HEK293 (cell line): Measurements from ENCODE around the gene CLPSL1.

ENCODE experiments used
- CTCF ChIA-PET: fragments of 350-600 bp; formaldehyde crosslinking; extraction: SDS; loops from one replicate; lab custom pipeline; 2021; ENCODE audit warnings: antibody characterized with exemption; lab: Yijun Ruan, JAX
- POLR2A ChIA-PET: fragments of 300-600 bp; formaldehyde crosslinking; extraction: SDS; loops from one replicate; lab custom pipeline; 2020; ENCODE audit warnings: antibody characterized with exemption, inconsistent platforms; lab: Yijun Ruan, JAX
- H3K27ac ChIP-seq: fragments of 200-500 bp; sonication (Bioruptor generic); 2 replicates; pipeline ENCODE4 v1.5.1; 2014; ENCODE audit warnings: low read depth, low read length, control low read depth, inconsistent platforms; ENCODE audit errors: extremely low read depth
- H3K36me3 ChIP-seq, 2 experiments: fragments of 200-500 bp in 1 of 2; sonication (Bioruptor generic) in 1 of 2; 1 replicate in 1 of 2; 2 replicates in 1 of 2; pipeline ENCODE4 v1.5.1; 2014 to 2017; ENCODE audit warnings: inconsistent platforms in 2 of 2, low read length in 2 of 2; ENCODE audit not compliant: control insufficient read depth in 2 of 2, insufficient read depth in 1 of 2
- H3K4me1 ChIP-seq: fragments of 200-500 bp; sonication (Bioruptor generic); 2 replicates; pipeline ENCODE4 v1.5.1; 2014; ENCODE audit warnings: mild to moderate bottlenecking, low read length, inconsistent platforms; ENCODE audit not compliant: control insufficient read depth, insufficient read depth
- H3K4me3 ChIP-seq: 2 replicates; pipeline ENCODE4 v1.5.1; 2011; ENCODE audit warnings: low read depth, mild to moderate bottlenecking, control low read depth, low read length, moderate library complexity
- H3K9me3 ChIP-seq: fragments of 200-500 bp; sonication (Bioruptor generic); 2 replicates; pipeline ENCODE4 v1.5.1; 2014; ENCODE audit warnings: low read depth, low read length, inconsistent platforms; ENCODE audit not compliant: control insufficient read depth, insufficient read depth
- EGR2 ChIP-seq: fragments of 450-650 bp; formaldehyde crosslinking; IDR thresholded peaks from 2 replicates; pipeline ENCODE4 v1.5.1; 2016; ENCODE audit warnings: low read depth, missing biosample characterization, missing genetic modification characterization
- HOXC10 ChIP-seq: sonication (generic); formaldehyde crosslinking; IDR thresholded peaks from 2 replicates; pipeline ENCODE4 v1.8.1; 2023; ENCODE audit warnings: mild to moderate bottlenecking, missing genetic modification reagents
- KLF1 ChIP-seq: fragments of 450-650 bp; formaldehyde crosslinking; IDR thresholded peaks from 2 replicates; pipeline ENCODE4 v1.5.1; 2016; ENCODE audit warnings: missing biosample characterization, missing genetic modification characterization
- KLF7 ChIP-seq: fragments of 450-650 bp; formaldehyde crosslinking; IDR thresholded peaks from 2 replicates; pipeline ENCODE4 v1.5.1; 2016; ENCODE audit warnings: missing biosample characterization, missing genetic modification characterization, borderline replicate concordance
- PRDM1 ChIP-seq: fragments of 450-650 bp; formaldehyde crosslinking; IDR thresholded peaks from 2 replicates; pipeline ENCODE4; 2016; ENCODE audit warnings: missing biosample characterization, missing genetic modification characterization
- TCF7L2 ChIP-seq: IDR thresholded peaks from 2 replicates; pipeline ENCODE4 v1.6.1; 2011; ENCODE audit warnings: low read depth, mild to moderate bottlenecking, inconsistent platforms, low read length, moderate library complexity, borderline replicate concordance
- TRIM28 ChIP-seq: IDR thresholded peaks from 2 replicates; pipeline ENCODE4 v1.6.1; 2011; ENCODE audit warnings: low read length, control low read depth, borderline replicate concordance
- ZBTB1 ChIP-seq: fragments of 450-650 bp; formaldehyde crosslinking; IDR thresholded peaks from 2 replicates; pipeline ENCODE4 v1.5.1; 2016; ENCODE audit warnings: missing biosample characterization, missing genetic modification characterization
- ZBTB17 ChIP-seq: fragments of 450-650 bp; formaldehyde crosslinking; IDR thresholded peaks from 2 replicates; pipeline ENCODE4 v1.5.1; 2016; ENCODE audit warnings: missing biosample characterization, missing genetic modification characterization
- ZBTB8A ChIP-seq: fragments of 450-650 bp; formaldehyde crosslinking; IDR thresholded peaks from 2 replicates; pipeline ENCODE4 v1.5.1; 2016; ENCODE audit warnings: missing biosample characterization, missing genetic modification characterization
- ZFHX2 ChIP-seq: fragments of 450-650 bp; formaldehyde crosslinking; conservative IDR thresholded peaks from 2 replicates; pipeline ENCODE4 v1.5.1; 2016; ENCODE audit warnings: missing biosample characterization, missing genetic modification characterization
- ZIC2 ChIP-seq: fragments of 450-650 bp; formaldehyde crosslinking; IDR thresholded peaks from 2 replicates; pipeline ENCODE4 v1.5.1; 2016; ENCODE audit warnings: missing biosample characterization, missing genetic modification characterization
- ZNF157 ChIP-seq: fragments of 450-650 bp; formaldehyde crosslinking; IDR thresholded peaks from 2 replicates; pipeline ENCODE4 v1.5.1; 2016; ENCODE audit warnings: missing biosample characterization, missing genetic modification characterization
- ZNF175 ChIP-seq: fragments of 450-650 bp; formaldehyde crosslinking; IDR thresholded peaks from 2 replicates; pipeline ENCODE4 v1.5.1; 2016; ENCODE audit warnings: missing biosample characterization, missing genetic modification characterization
- ZNF18 ChIP-seq: fragments of 450-650 bp; formaldehyde crosslinking; IDR thresholded peaks from 2 replicates; pipeline ENCODE4 v1.5.1; 2016; ENCODE audit warnings: missing biosample characterization, missing genetic modification characterization
- ZNF184 ChIP-seq: fragments of 450-650 bp; IDR thresholded peaks from 2 replicates; pipeline ENCODE4 v1.5.1; 2018; ENCODE audit warnings: missing biosample characterization, mild to moderate bottlenecking, missing genetic modification characterization
- ZNF19 ChIP-seq: fragments of 450-650 bp; formaldehyde crosslinking; IDR thresholded peaks from 2 replicates; pipeline ENCODE4; 2016; ENCODE audit warnings: missing biosample characterization, missing genetic modification characterization, low read depth
- ZNF2 ChIP-seq: fragments of 450-650 bp; formaldehyde crosslinking; IDR thresholded peaks from 2 replicates; pipeline ENCODE4 v1.5.1; 2016; ENCODE audit warnings: missing biosample characterization, missing genetic modification characterization
- ZNF221 ChIP-seq: fragments of 450-650 bp; formaldehyde crosslinking; IDR thresholded peaks from 2 replicates; pipeline ENCODE4 v1.5.1; 2017; ENCODE audit warnings: missing biosample characterization, missing genetic modification characterization, borderline replicate concordance
- ZNF248 ChIP-seq: fragments of 450-650 bp; formaldehyde crosslinking; IDR thresholded peaks from 2 replicates; pipeline ENCODE4 v1.5.1; 2017; ENCODE audit warnings: missing biosample characterization, missing genetic modification characterization
- ZNF341 ChIP-seq: fragments of 450-650 bp; formaldehyde crosslinking; IDR thresholded peaks from 2 replicates; pipeline ENCODE4; 2016; ENCODE audit warnings: low read depth, missing biosample characterization, missing genetic modification characterization
- ZNF510 ChIP-seq: fragments of 450-650 bp; formaldehyde crosslinking; IDR thresholded peaks from 2 replicates; pipeline ENCODE4 v1.5.1; 2018; ENCODE audit warnings: mild to moderate bottlenecking, missing genetic modification characterization, missing biosample characterization; ENCODE audit not compliant: insufficient replicate concordance
- ZNF555 ChIP-seq: fragments of 450-650 bp; formaldehyde crosslinking; conservative IDR thresholded peaks from 2 replicates; pipeline ENCODE4 v1.5.1; 2017; ENCODE audit warnings: missing biosample characterization, mild to moderate bottlenecking, missing genetic modification characterization, inconsistent platforms
- ZNF585B ChIP-seq: fragments of 450-650 bp; formaldehyde crosslinking; IDR thresholded peaks from 2 replicates; pipeline ENCODE4 v1.5.1; 2016; ENCODE audit warnings: missing biosample characterization, missing genetic modification characterization
- ZNF600 ChIP-seq: fragments of 450-650 bp; formaldehyde crosslinking; IDR thresholded peaks from 2 replicates; pipeline ENCODE4 v1.5.1; 2016; ENCODE audit warnings: missing biosample characterization, missing genetic modification characterization
- ZNF677 ChIP-seq: fragments of 450-650 bp; IDR thresholded peaks from 2 replicates; pipeline ENCODE4 v1.5.0; 2018; ENCODE audit warnings: missing biosample characterization, mild to moderate bottlenecking, missing genetic modification characterization, moderate library complexity
- ZNF791 ChIP-seq: fragments of 450-650 bp; formaldehyde crosslinking; IDR thresholded peaks from 2 replicates; pipeline ENCODE4 v1.5.1; 2016; ENCODE audit warnings: missing biosample characterization, missing genetic modification characterization
- ZNF792 ChIP-seq: fragments of 450-650 bp; formaldehyde crosslinking; IDR thresholded peaks from 2 replicates; pipeline ENCODE4 v1.5.1; 2016; ENCODE audit warnings: missing biosample characterization, missing genetic modification characterization

The CLPSL1 gene

GRCh38 chr6:35786272-35786671 lies 5.5 kb downstream of the CLPSL1 start (continued):
- no peak for TF ChIP-seq ZNF18 (tag by site-specific recombination)
- TF ChIP-seq ZNF600 (tag by site-specific recombination), result no peak
- no peak for TF ChIP-seq ZNF248
- TF ChIP-seq ZBTB8A, result no peak
- TF ChIP-seq ZNF2, result no peak
- no peak for TF ChIP-seq TCF7L2
- TF ChIP-seq ZNF677 (tag by site-specific recombination), result no peak
- TF ChIP-seq ZNF555, result no peak
- no peak for TF ChIP-seq ZNF184 (tag by site-specific recombination)
- TF ChIP-seq, all 188 proteins: peak for 0

- ChIA-PET CTCF (interaction anchor here (0.7 to 1.2 kb wide), 3 partner anchors 50 to 308 kb away, joined by 3 to 4 read pairs (median 3); partner anchors contain the start of gene ARMC12), POLR2A (no interaction called here)
- H3K9me3 ChIP-seq, result no peaks in the 10 kb centered on the region
- no peaks in the 10 kb centered on the region for H3K4me1 ChIP-seq
- H3K27ac ChIP-seq, result no peak overlapping the region
- TF ChIP-seq ZNF341 (tag by site-specific recombination), result peak; percentile 40; the same call in 1 of the 2 replicates
- TF ChIP-seq ZNF510, result no peak
- peak; percentile 18; the same call in 1 of the 2 replicates for TF ChIP-seq KLF1
- no peak for TF ChIP-seq ZNF175 (tag by site-specific recombination)
- TF ChIP-seq ZFHX2 (tag by site-specific recombination), result peak; percentile 36; the same call in 1 of the 2 replicates
- 0 out of 2 replicates have a peak, but pooled peaks have one; percentile 24 for TF ChIP-seq ZIC2
- no peak for TF ChIP-seq ZNF221 (tag by site-specific recombination)
- no peak for TF ChIP-seq ZNF791
- peak; percentile 43 for TF ChIP-seq EGR2 (tag by site-specific recombination)
- no peaks in the 10 kb centered on the region for H3K36me3 ChIP-seq
- H3K4me3 ChIP-seq, result no peak overlapping the region
These were observed 6.0 kb downstream of the CLPSL1 start for GRCh38 chr6:35786810-35787209.

- H3K9me3 ChIP-seq, result no peaks in the 10 kb centered on the region
- POLR2A ChIA-PET, result interaction anchor here (0.6 kb wide), 1 partner anchor 23 kb away, joined by 4 read pairs; no protein-coding TSS in a partner anchor
- H3K4me1 ChIP-seq, result no peaks in the 10 kb centered on the region
- H3K36me3 ChIP-seq, result no peaks in the 10 kb centered on the region
- TF ChIP-seq ZNF791, result no peak
- TF ChIP-seq KLF7 (tag by site-specific recombination), result no peak
- no peak for TF ChIP-seq ZNF792
- no peak for TF ChIP-seq ZBTB17 (tag by site-specific recombination)
- no peak for TF ChIP-seq HOXC10
- TF ChIP-seq PRDM1 (tag by site-specific recombination), result no peak
- TF ChIP-seq ZNF157 (tag by site-specific recombination), result no peak
- no peak for TF ChIP-seq ZIC2
- no peak for TF ChIP-seq ZNF19 (tag by site-specific recombination)
- TF ChIP-seq ZBTB1 (tag by site-specific recombination), result no peak
- no peak for TF ChIP-seq TRIM28
- no peak for TF ChIP-seq ZNF585B (tag by site-specific recombination)
- CTCF ChIA-PET, result interaction anchor here (0.5 to 1.1 kb wide), 4 partner anchors 16 to 50 kb away, joined by 3 read pairs; partner anchors contain the start of gene ARMC12
- no peak overlapping the region for H3K27ac ChIP-seq
- H3K4me3 ChIP-seq, result no peak overlapping the region
These were observed 6.7 kb downstream of the CLPSL1 start for GRCh38 chr6:35787266-35788218.
